GM18520 (cell line): ENCODE data around the gene AFAP1.

Experiments used
- ATAC-seq: cut with Tn5 transposase; IDR thresholded peaks from one replicate; pipeline ENCODE4 v1.9.1; 2021; ENCODE audit not compliant: unreplicated experiment

Gene AFAP1

DNA sequence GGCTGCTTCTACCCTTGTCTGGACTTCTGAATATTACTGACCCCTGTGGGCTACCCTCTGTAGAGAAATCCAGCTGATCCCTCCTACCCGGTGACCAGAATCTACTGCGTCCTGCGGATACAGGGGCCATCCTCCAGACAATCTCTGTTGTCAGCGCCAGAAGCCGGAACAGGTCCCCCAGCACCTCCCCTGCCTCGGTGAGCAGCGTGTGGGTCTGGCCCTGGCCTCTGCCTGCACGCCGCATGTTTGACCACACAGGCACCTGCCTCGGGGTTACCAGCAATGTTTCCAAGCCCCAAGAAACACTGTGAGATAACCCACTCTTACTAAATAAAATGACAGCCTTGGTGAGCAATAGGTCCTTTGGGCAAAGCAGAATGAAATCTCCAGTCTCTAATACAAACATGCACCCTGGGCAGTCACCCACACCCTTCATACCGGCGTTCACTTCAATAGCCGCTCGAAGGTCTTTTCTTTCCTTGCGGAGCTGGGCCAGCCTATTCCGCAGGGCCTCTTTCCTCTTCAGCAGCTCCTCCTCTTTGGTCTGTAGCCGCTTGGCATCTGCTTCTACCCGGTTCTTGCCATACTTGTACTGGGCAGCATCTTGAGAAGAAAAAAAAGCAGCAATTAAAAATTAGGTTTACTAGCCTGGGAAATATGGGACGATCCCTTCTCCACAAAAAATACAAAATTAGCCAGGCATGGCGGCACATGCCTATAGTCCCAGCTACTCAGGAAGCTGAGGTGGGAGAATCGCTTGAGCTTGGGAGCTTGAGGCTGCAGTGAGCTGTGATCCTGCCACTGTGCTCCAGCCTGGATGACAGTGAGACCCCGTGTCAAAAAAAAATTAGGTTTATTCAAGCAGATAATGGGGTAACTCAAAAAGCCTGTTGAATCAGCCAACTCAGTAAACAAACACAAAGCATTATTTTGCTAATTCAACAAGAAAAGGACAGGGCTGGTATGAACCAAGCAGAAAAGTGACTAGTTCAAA, 165.1 kb downstream of the AFAP1 start:
- no peak for ATAC-seq

DNA sequence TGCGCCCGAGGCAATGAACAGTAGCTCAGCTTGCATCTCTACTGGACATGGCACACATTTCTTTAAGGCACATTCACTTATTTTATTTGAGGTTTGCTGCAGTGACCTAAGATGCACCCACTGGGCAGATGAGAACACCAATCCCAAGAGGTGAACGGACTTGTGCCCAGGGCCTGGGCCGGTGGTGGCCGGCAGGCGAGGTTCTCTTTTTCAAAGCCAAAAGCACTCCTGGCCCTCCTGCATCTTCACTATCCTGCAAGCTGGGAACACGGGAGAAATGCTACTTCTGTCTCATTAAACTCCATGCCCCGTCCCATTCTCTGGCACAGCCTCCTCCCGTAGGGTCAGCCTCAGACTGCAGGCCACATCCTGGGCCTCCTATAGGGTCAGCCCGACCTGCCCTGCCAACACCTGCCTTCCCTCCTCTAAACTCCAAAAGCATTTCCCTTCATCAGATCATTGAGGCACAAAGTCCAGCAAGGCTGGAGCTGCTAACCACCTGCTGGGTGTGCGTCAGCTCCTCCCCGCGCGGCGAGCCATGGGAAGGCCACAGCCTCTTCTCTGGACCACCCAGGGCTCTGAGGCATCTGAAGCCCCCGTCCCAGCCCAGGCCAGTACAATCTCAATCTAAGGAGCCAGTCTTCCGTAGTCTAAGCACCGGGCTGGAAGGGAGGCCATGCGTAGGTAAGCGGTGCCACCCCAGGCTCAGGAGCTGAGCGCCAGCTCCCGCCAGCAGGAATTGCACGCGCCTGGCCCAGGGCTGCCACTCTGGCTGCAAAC, 166.1 kb downstream of the AFAP1 start:
- ATAC-seq = no peak

DNA sequence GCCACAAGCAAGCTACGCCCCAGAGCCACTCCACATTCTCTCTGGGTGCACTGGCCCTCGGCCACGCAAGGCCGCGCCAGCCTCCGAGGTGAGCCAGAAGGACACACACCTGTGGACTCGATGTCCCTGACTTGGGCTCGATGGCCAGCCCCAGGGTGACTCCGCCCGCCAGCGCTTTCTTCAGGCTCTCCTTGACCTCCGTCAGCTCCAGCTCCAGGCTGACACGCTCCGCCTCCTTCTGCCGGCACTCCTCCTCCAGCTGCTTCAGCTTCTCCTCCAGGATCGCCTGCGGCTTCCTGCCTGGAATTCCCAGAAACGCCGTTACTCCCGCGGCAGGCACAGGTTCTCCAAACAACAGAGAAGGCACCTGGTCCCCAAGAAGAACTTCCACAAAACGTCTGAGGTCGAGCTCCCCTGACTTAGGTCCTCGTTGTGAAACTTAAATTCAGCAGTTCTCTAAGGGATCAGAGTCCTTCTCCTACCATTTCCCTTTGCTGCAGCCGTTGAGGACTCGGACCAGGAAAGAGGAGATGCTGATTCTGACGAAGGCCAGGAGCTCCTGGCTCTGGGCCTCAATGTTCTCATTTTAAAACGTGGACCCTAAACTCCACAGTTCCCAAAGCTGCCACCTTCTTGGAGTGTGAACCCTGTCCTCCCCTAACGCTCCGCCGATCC, 166.8 kb downstream of the AFAP1 start:
- no peak for ATAC-seq

DNA sequence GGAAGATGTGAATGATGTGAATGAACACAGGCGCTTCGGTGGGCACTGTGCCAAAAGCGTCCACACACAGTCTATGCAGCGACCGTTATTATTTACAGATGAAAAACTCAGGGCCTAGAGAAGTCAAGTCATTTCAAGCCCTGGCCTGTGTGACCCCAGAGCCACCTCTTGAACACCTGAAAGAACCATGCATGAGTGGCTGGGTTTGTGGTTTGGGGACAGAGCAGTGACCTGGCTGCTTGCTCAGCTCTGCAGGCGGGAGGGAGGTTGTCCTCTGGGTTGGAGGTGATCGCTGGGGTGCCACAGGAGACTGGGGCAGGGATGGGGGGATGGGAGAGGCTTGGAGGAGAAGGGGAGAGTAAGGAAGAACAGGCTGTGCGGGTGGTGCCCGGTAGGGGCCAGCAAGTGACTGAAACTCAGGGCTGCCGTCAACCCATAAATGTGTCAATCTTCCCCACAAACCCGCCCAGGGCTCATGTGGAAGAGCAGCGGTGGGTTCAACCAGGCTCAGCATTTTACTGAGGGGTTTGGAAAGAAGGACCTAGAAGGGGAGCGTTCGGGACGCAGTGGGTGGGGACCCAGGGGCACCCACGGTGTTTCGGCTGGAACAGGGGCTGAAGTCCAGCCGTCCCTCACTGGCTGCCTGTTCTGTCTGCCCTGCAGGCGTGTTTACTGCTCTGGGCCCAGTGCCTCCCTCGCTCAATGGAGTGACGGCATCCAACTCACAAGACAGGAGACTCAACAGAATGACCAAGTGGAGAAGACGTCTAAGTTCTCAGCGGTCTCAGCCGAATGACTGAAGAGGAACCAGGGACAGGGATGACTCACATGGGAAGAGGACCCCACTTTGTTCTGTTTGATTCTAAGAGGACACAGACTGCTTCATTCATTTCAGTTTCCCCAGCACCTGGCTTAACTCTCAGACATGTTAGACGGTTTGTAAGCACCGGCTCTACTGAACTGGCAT, 167.8 kb downstream of the AFAP1 start:
- ATAC-seq = peak; percentile 91

DNA sequence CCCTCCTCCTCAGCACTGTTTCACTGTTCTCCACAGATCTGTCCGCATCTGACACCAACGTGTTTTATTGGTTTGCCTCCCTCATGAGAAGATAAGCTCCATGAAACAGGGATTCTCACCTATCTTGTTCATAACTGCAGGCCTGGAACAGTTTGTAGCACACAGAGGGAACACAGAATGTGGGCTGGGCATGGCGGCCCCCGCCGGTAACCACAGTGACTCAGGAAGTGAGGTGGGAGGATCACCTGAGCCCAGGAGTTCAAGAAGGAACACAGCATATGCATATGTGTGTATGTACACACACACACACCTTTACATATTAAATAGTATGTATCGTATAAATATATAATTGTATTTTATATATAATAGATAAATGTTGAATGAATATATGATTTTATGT, 168.6 kb downstream of the AFAP1 start:
- ATAC-seq = no peak

DNA sequence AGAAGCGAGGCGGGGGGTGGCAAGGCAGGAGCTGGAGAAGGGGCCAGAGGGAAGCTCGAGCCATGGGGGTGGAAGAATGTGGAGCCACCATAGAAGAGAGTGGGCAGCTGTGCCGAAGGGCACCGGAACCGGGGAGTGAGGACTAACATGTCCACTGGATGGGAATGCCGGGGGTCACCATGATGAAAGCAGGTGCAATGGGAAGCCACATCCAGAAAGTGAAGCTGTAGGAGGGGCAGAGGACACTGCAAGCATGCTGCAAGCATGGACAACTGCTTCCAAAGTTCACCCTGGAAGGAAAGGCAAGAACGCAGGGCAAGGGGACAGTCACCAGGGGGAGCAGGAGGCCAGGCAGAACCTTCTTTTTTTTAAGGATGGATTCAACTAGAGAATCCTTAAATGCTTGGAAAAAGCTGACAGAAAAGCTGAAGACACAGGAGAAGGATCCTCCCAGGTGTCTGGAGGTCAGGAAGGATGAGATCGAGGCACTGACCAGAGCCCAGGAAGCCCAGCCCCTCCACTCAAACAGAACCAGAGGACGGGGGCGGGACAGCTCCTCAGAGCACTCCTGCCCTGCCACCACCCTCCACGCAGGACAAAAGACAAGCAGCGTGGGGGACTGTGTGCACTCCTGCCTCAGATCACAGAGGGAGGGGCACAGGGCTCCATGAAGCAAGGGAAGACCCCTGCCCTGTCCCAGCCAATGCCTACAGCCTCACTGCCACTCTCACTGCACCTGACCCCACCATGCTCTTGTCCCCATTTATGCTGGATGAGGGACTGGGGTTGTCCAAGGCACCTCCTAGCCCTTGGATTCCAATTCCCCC, 169.2 kb downstream of the AFAP1 start:
- no peak for ATAC-seq

DNA sequence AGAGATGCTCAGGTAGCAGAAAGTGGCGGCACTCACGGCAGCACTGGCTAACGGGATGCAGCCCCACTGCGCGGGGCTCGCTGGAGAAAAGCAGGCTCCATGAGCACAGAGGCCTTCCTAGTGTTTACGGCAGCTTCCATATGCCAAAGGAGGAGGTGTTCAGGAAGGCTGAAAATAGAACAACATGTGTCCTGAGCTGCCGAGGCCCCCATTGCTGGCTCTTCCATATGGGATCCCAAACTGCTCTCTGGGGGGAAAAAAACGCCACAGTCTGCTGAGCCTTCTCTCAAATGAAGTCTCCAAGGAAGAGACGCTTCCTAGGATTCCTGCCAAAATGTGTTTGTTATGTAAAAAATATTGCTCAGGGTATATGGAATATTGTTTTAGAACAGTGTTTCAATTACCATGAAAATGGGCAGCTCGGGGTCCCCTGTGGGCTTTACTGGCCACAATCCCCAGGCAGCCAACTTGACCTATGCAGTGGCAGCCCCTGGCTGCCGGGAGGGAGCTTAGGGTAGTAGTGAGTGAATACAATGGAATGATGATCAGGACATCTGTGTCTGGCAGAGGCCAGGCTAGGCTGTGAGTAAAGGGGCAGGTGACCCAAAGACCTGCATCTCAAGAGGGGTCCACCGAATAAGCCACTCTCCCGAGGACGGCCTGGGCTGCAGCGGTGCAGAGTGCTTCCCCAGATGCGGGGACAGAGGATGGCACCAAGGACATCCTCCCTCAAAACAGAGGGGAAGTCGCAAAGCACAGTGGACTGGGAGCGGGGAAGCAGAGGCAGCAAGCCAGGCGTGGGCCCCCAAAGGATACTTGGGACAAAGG, 170.1 kb downstream of the AFAP1 start:
- ATAC-seq = no peak

DNA sequence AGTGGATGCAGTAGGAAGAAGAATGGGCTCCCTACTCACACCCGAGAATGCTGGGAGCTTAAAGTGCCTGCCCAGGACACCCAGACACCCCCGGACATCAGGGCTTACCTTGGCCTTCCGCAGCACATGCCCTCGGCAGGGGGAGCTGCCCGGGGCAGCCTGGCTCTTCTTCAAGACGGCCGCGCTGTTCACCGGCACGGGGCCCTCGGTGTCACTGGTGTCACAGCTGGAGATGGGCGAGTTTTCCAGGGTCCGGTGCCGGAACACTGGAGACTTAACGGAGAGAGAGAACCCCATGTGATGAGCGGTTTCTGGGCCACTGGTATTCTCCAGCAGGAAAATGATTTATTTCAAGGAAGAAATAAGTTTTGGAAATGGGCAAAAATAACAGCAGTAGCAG, 170.9 kb downstream of the AFAP1 start:
- ATAC-seq = no peak

DNA sequence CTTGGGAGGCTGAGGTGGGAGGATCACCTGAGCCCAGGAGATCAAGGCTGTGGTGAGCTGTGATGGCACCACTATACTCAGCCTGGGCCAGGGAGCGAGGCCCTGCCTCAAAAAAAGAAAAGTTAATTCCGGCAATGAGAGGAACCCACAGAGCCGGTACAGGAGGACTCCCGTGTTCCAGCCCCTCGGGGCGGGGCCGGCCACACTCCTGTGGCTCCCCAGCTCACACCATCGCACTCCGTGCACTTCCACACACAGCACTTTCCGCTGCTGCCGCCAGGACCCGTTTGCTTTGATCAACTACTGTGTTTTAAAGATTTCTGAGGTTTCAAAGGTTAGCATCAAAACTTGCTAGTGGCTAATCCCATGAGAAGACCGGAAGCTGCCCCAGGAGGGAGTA, 171.7 kb downstream of the AFAP1 start:
- no peak for ATAC-seq

DNA sequence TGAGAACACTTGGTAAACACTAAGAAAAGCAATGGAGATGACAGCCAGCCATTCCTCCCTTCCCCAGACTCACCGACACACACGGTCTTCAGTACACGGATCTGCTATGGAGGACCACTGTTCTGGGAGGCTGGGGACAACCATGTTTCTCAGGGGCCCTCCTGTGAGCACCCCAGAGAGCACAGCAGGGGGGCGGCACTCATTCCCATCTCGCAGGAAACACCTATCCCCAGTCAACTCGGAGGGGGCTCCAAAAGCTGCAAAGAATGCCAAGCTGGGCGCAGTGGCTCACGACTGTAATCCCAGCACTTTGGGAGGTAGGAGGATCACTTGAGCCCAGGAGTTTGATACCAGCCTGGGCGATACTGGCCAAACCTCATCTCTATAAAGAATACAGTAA, 172.1 kb downstream of the AFAP1 start:
- ATAC-seq = no peak

DNA sequence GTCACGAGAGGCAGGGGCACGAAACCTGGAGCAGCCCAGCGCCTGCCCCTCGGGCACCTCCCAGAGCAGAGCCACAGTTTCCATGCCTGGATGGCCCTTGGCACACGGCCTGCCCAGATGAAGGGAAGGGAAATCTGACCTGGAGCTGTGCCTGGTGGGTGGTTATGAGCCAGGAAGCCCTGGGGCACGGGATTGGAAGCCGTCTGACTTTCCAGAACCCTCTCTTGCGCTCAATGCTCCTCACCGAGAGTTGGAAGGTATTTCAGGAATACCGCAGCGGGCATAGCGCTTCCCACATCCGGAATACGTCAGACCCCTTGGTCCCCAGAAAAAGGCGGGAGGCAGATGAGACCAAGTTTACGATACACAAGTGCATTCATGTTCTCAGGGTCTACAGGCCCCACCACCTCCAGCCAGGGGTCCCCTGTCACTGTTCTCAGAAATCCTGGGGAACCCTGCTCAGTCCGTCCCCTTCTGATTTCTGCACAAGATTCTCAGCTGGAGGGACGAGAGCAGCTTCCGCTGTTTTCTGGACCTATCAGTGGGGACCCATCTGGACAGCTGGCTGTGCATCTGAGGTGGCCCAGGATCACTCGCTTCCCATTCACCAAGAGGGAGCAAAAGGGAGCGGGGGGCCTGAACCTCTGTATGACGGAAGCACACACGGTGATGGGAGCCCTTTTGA, 172.9 kb downstream of the AFAP1 start:
- ATAC-seq = no peak

DNA sequence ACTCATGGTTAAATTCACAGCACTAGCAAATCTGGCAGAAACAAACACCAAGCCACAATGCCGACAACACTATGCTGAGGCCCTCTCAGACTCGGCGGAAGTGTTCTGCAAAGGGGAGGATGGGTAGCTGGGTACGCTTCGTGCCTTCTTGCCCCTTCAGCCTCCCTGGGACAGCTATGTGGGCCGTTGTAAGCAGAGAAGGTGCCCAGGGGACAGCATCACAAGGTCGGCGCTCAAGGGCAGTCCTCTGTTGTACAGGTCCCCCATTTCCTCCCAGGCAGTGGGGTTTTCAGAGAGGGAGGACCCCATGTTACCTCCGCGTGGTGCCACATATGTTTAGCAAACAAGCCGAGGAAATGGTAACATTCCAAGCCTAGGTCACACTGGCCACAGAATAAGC, 173.6 kb downstream of the AFAP1 start:
- ATAC-seq = no peak

DNA sequence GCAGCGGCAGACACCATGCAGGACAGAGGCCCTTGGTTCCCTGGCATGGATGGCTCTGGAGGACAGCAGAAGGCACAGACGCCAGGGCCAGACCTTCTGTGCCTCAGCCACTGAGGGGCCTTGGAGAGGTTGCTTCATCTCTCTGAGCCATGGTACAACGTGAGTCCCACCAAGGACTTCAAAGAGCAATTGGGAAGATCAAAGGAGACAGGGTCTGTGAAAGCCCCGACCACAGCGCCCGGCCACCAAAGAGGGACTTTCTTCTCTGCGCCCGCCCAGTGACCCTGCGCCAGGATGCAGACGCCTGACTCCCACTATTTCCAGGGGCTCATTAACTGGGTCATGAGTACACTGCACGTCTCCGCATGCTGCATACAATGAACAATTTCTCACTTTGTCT, 174.0 kb downstream of the AFAP1 start:
- ATAC-seq = no peak

DNA sequence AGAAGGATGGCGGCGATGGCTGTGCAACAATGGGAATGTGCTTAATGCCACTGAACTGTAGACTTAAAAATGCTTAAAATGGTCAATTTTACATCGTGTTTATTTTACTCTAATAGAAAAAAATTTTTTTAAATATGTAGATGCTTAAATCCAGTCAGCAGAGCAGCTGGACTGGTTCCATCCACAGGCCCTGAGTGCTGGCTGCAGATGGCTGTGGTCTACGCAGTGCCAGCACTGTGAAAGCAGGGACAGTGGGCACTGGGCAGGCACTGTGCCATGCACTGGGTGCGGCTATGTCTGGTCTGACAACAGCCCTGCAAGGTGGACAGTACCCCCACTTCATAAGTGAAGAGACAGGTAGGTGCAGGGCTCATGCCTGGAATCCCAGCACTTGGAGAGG, 175.2 kb downstream of the AFAP1 start:
- no peak for ATAC-seq

DNA sequence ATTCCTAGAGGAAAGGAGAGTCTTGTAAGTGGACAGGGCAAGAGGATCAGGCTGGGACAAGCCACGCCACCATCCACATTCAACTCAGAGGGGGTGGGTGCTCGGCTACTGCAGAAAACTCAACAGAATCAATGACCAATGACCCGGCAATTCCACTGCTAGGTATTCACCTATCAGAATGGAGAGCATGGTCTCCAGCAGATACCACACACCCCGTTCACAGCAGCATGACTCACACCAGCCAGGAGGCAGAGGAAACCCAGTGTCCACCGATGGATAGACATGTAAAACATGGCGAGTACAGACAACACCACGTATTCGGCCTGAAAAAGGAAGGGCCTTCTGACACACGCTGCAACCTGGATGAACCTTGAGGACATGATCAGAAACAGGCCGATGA, 175.9 kb downstream of the AFAP1 start:
- no peak for ATAC-seq

DNA sequence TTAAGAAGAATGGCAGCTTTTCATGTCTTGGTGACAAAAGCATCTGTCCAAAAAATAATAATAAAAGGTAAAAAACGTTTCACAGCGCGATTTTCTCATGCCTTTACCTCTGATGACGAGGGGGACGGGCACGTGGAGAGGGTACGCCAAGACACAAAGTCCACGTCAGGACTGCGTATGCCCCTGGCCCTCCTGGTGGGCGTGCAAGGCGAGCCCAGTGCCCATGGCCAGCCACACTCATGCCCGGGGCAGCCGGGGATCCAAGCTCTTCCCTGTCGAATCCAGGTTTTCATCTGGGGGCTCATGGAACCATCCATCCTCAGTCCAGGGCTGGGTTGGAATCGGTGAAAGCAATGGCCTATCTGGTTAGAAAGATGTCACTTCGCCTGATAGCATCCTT, 176.6 kb downstream of the AFAP1 start:
- ATAC-seq = no peak

DNA sequence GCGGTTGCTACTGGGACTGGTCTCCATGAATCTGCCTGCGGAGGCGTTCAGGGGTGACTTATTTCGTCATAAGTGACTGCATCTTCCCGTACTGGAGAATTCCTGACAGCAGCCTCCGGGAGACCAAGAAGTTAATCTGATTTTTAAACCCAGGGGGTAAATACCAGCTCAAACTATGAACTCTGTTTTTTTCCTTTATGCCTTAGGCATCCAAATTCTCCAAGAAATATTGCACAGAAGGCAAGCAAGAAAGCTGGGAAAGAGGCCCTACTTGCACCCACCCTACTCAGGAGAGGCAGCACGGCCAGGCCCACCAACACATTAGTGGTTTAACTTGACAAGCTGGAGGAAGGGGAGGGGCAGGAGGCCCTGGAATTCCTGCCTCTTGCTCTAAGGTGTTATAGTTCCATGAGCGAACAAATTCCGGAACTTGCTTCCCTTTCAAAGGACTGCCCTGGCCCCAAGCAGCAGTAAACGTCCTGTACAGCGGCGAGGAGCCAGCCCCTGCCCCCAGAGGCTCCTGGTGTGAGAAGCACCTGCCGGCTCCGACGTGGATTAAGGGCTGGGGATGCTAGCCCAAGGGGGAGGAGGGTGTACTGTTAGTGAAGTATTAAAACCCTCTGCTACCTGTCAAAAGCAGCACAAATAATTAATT, 177.2 kb downstream of the AFAP1 start:
- ATAC-seq = no peak

DNA sequence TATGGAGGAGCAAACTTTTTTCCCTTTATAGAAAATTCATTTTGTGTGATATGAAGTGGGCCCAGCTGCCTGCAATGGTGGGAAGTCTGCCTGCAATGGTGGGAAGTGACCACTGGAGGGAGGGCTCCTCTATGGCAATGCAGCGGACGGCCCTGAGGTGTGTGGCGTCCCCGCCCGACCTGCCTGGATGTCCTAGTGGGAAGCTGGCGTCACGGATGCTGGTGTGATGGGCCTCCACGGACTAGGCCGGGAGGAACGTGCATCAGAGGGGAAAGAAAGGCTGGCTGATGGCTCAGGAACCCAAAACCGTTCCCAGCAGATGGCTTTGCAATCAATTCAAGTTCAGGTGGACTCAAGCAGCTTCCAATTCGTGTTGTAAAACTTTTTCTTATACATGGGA, 177.9 kb downstream of the AFAP1 start:
- ATAC-seq = no peak
